PC-3 (cell line): ENCODE results near the gene PNLIPRP2.

Experiments
- CTCF ChIP-seq: fragments of 300-600 bp; sonication (generic); conservative IDR thresholded peaks from 2 replicates; pipeline ENCODE4 v1.5.1; 2017; ENCODE audit warnings: antibody characterized with exemption, low read depth, mild to moderate bottlenecking, low read length
- EZH2 ChIP-seq: fragments of 300-600 bp; sonication (generic); IDR thresholded peaks from one replicate; pipeline ENCODE4 v1.6.1; 2017; ENCODE audit warnings: antibody characterized with exemption, mild to moderate bottlenecking, low read length; ENCODE audit not compliant: unreplicated experiment

- TF ChIP-seq CTCF (peak; percentile 28; the same call in 1 of the 2 replicates), EZH2 (no peak)
Observed at GRCh38 chr10:116654816-116655215, 34.1 kb downstream of the PNLIPRP2 start.
